Suppressor macrophage treated with lipopolysaccharide for 4 hours (primary cell): ENCODE results near the gene IP6K2.
"Not testable (repeated sequence)": the region's sequence is repeated elsewhere in the genome, so short reads cannot be mapped to it uniquely, and the experiment has no call there.

Experiments
- DNase-seq: peaks from one replicate; pipeline ENCODE4 v3.0.0-alpha.2; 2020

The IP6K2 gene

GRCh38 chr3:48727511-48727910 is 10.5 kb upstream of the IP6K2 start:
- no peak for DNase-seq

- not testable (repeated sequence) for DNase-seq
Observed at GRCh38 chr3:48725185-48725855, 8.3 kb upstream of the IP6K2 start.

DNA sequence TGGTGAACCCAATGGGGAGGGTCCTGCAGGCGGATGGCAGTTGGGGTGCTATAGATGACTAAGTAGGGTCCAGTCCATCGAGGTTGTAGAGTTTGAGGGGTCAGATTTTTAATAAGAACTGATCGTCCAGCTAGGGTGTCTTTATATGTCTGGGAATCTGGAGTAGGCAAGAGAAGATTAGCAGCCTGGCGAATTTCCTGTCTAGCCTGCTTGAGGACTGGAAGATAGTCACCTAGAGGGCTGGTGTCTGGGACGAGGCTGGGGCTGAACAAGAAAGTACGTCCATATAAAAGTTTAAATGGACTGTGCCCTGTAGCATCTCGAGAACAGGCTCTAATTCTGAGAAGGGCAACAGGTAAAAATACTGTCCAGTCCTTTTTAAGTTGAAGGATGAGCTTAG is 6.7 kb upstream of the IP6K2 start:
- no peak for DNase-seq

GRCh38 chr3:48723293-48723692 is 6.3 kb upstream of the IP6K2 start:
- not testable (repeated sequence) for DNase-seq

DNA sequence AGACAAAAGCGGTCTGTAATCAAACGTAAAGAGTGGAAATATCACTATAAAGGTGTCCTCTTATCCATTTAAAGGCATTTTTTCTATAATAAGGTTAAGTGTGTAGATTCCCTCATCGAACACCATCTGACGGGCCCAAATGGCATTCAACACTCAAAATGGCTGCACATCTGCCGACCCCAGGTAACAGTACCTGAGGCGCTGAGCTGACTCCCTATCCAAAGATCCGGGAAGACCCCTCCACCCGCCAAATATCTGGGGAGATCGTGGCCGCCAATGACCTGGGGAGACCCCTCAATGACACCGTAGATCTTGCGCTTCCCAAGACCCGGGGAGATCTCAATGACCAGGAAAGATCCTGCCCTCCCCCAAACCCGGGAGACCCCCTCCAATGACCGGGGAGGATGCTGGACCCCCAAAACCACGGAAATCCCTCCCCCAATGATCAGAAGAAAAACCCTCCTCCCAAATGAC is 476 bp downstream of the IP6K2 start:
- DNase-seq, result no peak

DNA sequence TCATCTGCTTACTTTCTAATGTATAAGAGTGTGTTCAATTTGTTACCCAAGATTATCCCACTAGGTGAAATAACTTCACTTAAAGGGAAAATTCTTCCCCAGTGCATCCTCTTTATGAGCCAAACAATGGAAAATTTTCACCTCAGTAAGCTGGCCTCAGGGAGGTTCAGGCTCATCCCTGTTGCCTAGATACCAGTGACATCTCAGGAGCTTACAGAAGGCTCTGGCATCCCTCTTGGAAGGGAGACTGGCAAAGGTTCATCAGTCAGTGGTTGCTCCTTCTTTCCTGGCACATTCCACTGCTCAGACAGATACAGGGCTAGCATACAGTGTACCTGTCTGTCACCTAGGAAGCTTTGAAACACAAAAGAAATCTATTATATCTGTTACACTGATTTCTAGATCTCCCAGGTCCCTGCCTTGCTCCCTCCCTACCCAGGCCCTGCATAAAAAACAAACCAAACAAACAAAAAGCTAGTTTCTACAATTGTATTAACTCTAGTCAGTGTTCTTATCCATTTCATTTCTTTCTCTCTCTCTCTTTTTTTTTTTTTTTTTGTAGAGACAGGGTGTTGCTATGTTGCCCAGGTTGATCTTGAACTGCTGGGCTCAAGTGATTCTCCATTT is 1.7 kb downstream of the IP6K2 start:
- DNase-seq, result no peak

GRCh38 chr3:48711727-48712126 is 5.3 kb downstream of the IP6K2 start:
- DNase-seq, result no peak

- DNase-seq, result no peak
Observed at GRCh38 chr3:48709051-48709461, 8.0 kb downstream of the IP6K2 start.

- peak; percentile 48 for DNase-seq
Observed at GRCh38 chr3:48708481-48708889, 8.5 kb downstream of the IP6K2 start.

DNA sequence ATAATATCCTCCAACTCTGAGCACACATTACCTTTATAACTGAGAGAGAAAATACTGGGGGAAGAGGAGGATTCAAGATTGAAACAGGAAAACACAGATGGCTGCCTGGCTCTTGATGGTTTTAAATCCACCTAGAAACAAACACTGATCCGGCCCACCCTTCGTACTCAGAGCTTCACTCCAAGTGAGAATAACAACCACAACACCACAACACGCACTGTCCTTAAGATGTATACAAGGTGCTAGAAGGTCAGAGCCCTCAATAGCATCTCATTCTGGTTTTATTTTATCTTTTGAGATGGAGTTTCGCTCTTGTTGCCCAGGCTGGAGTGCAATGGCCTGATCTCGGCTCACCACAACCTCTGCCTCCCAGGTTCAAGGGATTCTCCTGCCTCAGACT is 9.9 kb downstream of the IP6K2 start:
- no peak for DNase-seq

- no peak for DNase-seq
Observed at GRCh38 chr3:48702320-48702920, 14.6 kb downstream of the IP6K2 start.

- no peak for DNase-seq
Observed at GRCh38 chr3:48700731-48701405, 16.2 kb downstream of the IP6K2 start.

DNA sequence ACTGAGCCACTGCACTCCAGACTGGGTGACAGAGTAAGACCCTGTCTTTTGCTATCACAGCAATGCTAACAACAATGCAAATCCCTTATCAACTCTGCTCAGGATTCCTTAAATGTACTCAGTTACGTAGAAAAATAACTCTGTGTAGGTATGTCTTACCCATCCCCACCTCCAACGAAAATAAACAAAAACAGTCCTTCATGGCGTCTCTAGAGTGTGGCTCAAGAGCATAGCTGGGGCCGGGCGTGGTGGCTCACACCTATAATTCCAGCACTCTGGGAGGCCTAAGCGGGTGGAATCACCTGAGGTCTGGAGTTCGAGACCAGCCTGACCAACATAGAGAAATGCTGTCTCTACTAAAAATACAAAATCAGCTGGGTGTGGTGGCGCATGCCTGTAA is 18.1 kb downstream of the IP6K2 start:
- DNase-seq, result no peak

- no peak for DNase-seq
Observed at GRCh38 chr3:48697952-48698351, 19.1 kb downstream of the IP6K2 start.

- DNase-seq, result no peak
Observed at GRCh38 chr3:48696601-48697000, 20.4 kb downstream of the IP6K2 start.

DNA sequence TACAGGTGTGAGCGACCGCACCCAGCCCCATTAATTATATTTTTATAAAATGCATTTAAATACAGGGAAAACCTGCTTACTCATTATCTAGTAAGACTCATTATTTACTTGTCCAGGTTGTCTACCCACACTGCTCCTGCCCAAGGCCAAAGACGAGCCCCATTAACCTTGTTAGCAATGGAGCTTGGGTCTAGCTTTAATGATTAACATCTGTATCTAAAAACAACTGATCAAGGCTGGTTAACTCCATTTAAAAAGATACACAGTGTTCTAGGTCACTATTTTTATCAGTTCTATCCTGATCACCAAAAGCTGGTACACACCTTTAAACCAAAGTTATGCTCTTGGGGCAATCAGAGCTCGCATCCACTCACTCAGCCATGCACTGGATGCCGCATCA is 20.9 kb downstream of the IP6K2 start:
- no peak for DNase-seq

- DNase-seq, result no peak
Observed at GRCh38 chr3:48695393-48695753, 21.6 kb downstream of the IP6K2 start.

DNA sequence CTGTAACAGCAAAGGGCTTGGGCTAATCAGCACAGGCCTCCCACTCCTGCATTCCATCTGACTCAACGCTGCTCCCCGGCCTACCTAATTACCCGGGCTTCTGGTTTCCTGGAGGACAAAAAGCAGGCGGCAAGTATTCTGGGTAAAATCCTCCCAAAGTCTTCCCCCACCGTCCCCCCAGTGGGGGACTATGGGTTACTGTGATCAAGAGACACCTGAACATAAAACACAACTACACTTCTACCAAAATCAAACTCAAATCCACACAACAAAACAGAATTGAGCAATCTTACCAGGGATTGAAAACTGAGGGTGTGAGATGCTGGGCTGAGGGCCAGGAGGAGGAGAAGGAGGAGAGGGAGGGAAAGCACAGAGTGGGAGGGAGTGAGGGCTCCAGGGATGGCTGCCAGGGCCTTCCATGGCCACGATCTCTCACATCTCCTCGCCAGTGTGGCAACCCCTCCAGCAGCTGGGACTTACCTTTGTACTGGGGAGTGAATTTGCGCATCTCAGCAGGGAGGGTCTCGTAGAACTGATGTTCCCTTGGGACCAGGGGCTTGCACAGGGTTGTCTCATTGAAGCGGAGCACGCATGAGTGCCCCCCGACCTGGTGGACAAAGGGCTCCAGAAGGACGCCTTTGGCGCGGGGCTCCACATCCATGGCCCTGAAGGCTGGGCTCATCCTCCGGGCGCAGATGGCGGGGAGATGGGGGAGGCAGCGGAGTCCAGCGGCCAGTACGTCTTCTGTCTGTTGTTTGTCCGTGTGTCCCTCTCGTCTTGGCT is 22.2 kb downstream of the IP6K2 start:
- no peak for DNase-seq

DNA sequence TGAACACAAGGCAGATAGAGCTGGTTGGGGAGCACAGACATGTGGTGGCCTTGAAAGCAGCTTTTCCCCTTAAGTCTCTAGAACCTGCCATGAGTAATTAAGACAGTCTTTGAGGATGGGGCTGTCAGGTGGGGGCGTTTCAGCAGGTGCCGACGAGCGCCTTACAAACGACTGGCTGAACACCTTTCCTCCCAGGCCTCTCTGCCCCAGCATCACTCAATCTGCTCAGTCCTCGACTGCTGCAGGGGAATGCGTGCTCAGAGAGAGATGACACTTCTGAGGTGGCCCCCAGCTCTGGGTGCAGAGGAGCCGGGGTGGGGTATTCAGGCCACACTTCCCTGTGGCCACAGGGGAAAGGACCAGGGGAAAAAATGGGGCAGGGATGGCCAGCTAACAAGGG is 23.2 kb downstream of the IP6K2 start:
- no peak for DNase-seq

DNA sequence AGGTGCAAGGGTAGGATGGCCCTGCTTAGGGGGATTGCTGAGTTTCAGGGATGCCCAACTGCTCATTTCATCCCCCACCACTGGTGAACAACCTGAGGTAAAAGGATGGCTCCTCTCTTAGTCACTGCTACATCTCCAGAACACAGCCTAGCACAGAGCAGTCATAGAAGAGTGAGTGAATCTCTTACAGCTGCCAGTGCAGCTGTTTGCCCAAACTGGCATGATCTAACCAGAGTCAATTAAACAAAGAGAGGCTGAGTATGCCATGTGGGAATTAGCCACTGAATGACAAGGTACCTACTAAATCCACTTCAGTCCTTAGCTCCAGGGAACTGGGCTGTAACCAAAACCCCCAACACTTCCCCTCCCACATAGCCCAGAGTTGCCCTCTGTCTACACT is 24.5 kb downstream of the IP6K2 start:
- DNase-seq, result no peak

DNA sequence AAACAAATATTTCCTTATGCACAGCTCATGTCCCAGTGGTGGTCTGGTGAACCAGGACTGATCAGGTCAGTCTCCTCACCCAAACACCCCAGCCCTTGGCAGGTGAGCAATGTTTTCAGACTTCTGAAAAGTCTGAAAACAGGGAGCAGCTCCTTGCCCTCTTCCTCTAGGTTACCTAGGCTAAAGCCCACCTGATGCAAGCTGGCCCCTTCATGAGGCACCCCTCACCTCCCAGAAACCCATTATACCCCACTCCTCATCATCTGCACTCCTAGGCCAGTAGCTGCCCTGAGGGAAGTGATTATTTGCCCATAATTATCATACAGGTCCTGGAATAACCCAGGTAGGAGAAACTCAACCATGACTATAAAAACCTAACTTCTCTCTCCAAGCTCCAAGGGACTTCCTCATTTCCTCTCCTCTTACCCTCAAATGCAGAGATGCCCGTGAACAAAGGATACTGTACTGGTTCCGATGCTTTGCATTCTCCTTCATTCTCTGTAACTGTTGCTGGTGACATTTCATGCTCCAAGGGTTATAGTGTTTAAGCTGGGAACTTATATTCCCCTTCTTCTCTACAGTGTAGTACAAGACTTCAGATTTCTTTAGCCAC is 26.1 kb downstream of the IP6K2 start:
- no peak for DNase-seq

- DNase-seq, result no peak
Observed at GRCh38 chr3:48689384-48689783, 27.6 kb downstream of the IP6K2 start.

DNA sequence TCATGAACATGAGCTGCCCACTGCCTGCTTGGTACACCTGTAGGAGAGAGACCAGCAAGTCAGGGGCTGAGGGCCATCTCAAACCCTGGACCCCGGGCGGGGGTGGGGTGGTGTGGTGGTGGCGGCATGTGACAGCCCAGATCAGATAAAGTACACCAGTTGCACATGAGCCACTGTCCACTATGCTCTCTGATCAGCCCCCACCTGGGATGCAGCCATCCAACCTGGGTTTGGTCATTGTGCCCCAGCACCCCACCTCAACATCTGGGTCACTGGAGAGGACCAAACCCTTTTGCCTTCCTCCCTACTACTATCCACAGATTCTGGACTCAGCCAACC is 28.3 kb downstream of the IP6K2 start:
- DNase-seq, result no peak
